GM12878 (cell line): ENCODE data around the gene LHX2. TPM values are rescaled to one million over a fixed set of nuclear protein-coding genes. Genes with fewer than 3 reads are reported as not detected.

Source experiments
- ASH2L ChIP-seq: fragments of 300-600, 200-600 bp; sonication (generic); IDR thresholded peaks from 2 replicates; pipeline ENCODE4 v1.6.1; 2017; ENCODE audit warnings: low read depth, mild to moderate bottlenecking, borderline replicate concordance
- ATF2 ChIP-seq: IDR thresholded peaks from 2 replicates; pipeline ENCODE4 v1.6.1; 2012; ENCODE audit warnings: low read length, inconsistent platforms
- ATF7 ChIP-seq: fragments of 450-650 bp; IDR thresholded peaks from 2 replicates; pipeline ENCODE4 v1.6.1; 2016; ENCODE audit warnings: low read depth, mild to moderate bottlenecking
- BCL3 ChIP-seq: IDR thresholded peaks from 2 replicates; pipeline ENCODE4 v1.6.1; 2011; ENCODE audit warnings: borderline replicate concordance, low read depth, mild to moderate bottlenecking, moderate library complexity, low read length; ENCODE audit not compliant: insufficient read depth, poor library complexity, severe bottlenecking
- BHLHE40 ChIP-seq, 2 experiments: fragments of 450-650 bp in 1 of 2; IDR thresholded peaks; 2 replicates each; pipeline ENCODE4 v1.6.1; 2011 to 2017; ENCODE audit warnings: low read depth in 2 of 2, borderline replicate concordance in 1 of 2, improper control_type of control experiment in 1 of 2, low read length in 1 of 2, mild to moderate bottlenecking in 1 of 2
- CHD4 ChIP-seq: fragments of 200-600 bp; sonication (generic); IDR thresholded peaks from 2 replicates; pipeline ENCODE4 v1.6.1; 2016; ENCODE audit warnings: mild to moderate bottlenecking
- CREB1 ChIP-seq: IDR thresholded peaks from 2 replicates; pipeline ENCODE4 v1.6.1; 2012; ENCODE audit warnings: low read depth, mild to moderate bottlenecking, inconsistent platforms
- DPF2 ChIP-seq: fragments of 450-650 bp; IDR thresholded peaks from 2 replicates; pipeline ENCODE4 v1.6.1; 2017; ENCODE audit warnings: mild to moderate bottlenecking
- EED ChIP-seq: sonication (generic); IDR thresholded peaks from 2 replicates; pipeline ENCODE4 v1.6.1; 2016; ENCODE audit warnings: antibody characterized with exemption, low read depth
- EP300 ChIP-seq, 2 experiments: fragments of 150-350 bp in 1 of 2; IDR thresholded peaks; 2 replicates each; pipeline ENCODE4 v1.6.1; 2011 to 2012; ENCODE audit warnings: low read depth in 2 of 2, low read length in 2 of 2, borderline replicate concordance in 1 of 2, improper control_type of control experiment in 1 of 2, inconsistent platforms in 1 of 2; ENCODE audit not compliant: control insufficient read depth in 1 of 2
- FOS ChIP-seq: IDR thresholded peaks from 3 replicates; pipeline ENCODE4 v1.6.1; 2011; ENCODE audit warnings: borderline replicate concordance; ENCODE audit not compliant: insufficient read length; ENCODE audit errors: extremely low read depth
- GATAD2B ChIP-seq: fragments of 450-650 bp; conservative IDR thresholded peaks from 2 replicates; pipeline ENCODE4 v1.6.1; 2017; ENCODE audit warnings: low read depth, mild to moderate bottlenecking, moderate library complexity
- HCFC1 ChIP-seq: fragments of 150-350 bp; IDR thresholded peaks from 2 replicates; pipeline ENCODE4 v1.6.1; 2014; ENCODE audit warnings: low read length
- IKZF1 ChIP-seq: fragments of 450-650 bp; conservative IDR thresholded peaks from 2 replicates; pipeline ENCODE4 v1.6.1; 2017; ENCODE audit warnings: antibody characterized with exemption, mild to moderate bottlenecking
- LARP7 ChIP-seq: fragments of 450-650 bp; IDR thresholded peaks from 2 replicates; pipeline ENCODE4 v1.6.1; 2017; ENCODE audit warnings: mild to moderate bottlenecking
- MTA2 ChIP-seq: fragments of 450-650 bp; IDR thresholded peaks from 2 replicates; pipeline ENCODE4 v1.6.1; 2016; ENCODE audit warnings: low read depth, mild to moderate bottlenecking, moderate library complexity
- MYB ChIP-seq: fragments of 150-350 bp; IDR thresholded peaks from 2 replicates; pipeline ENCODE4 v1.6.1; 2014; ENCODE audit warnings: mild to moderate bottlenecking, low read depth, low read length, borderline replicate concordance
- NBN ChIP-seq: fragments of 450-650 bp; IDR thresholded peaks from 2 replicates; pipeline ENCODE4 v1.6.1; 2016
- NFYA ChIP-seq: IDR thresholded peaks from 2 replicates; pipeline ENCODE4 v1.6.1; 2011; ENCODE audit warnings: low read depth, mild to moderate bottlenecking, low read length, improper control_type of control experiment, borderline replicate concordance
- NR2C2 ChIP-seq: IDR thresholded peaks from 2 replicates; pipeline ENCODE4 v1.6.1; 2011; ENCODE audit warnings: borderline replicate concordance, low read depth; ENCODE audit not compliant: control insufficient read depth, insufficient read length
- NRF1 ChIP-seq: conservative IDR thresholded peaks from 2 replicates; pipeline ENCODE4 v1.6.1; 2011; ENCODE audit warnings: mild to moderate bottlenecking, low read depth, low read length, improper control_type of control experiment
- RAD21 ChIP-seq: IDR thresholded peaks from 2 replicates; pipeline ENCODE4 v1.6.1; 2011; ENCODE audit warnings: mild to moderate bottlenecking, low read depth, low read length, moderate library complexity; ENCODE audit not compliant: insufficient read depth
- RBBP5 ChIP-seq: fragments of 200-600 bp; sonication (generic); conservative IDR thresholded peaks from 2 replicates; pipeline ENCODE4 v1.6.1; 2016
- RELB ChIP-seq: fragments of 450-650 bp; IDR thresholded peaks from 2 replicates; pipeline ENCODE4 v1.6.1; 2017; ENCODE audit warnings: low read depth, mild to moderate bottlenecking, moderate library complexity
- RUNX3 ChIP-seq: IDR thresholded peaks from 2 replicates; pipeline ENCODE4 v1.6.1; 2012; ENCODE audit warnings: low read length, inconsistent platforms
- SIN3A ChIP-seq: IDR thresholded peaks from 2 replicates; pipeline ENCODE4 v1.6.1; 2012; ENCODE audit warnings: low read depth, low read length, improper control_type of control experiment
- SPI1 ChIP-seq: IDR thresholded peaks from 2 replicates; pipeline ENCODE4 v1.6.1; 2011; ENCODE audit warnings: low read depth, mild to moderate bottlenecking, low read length, moderate library complexity, borderline replicate concordance; ENCODE audit not compliant: insufficient read depth
- SREBF1 ChIP-seq: IDR thresholded peaks from 2 replicates; pipeline ENCODE4 v1.6.1; 2012; ENCODE audit warnings: mild to moderate bottlenecking, low read length
- TCF12 ChIP-seq: IDR thresholded peaks from 2 replicates; pipeline ENCODE4 v1.6.1; 2011; ENCODE audit warnings: low read depth, mild to moderate bottlenecking, low read length
- polyA plus RNA-seq, 11 experiments: library from polyadenylated mRNA; depleted of rRNA in 4 of 11; unstranded in 6 of 11; stranded (reverse) in 5 of 11; fragments of >200 nt; fragmentation: Nextera tagmentation in 4 of 11; fragmentation: Illumina TruSeq in 1 of 11; extraction: Ambion mirVana in 4 of 11; extraction: Trizol in 1 of 11; gene quantifications; 1 replicate in 1 of 11; 2 replicates in 10 of 11; pipeline versions ENCODE4 v1.2.1 to v1.2.3, GENCODE V29; 2011 to 2016; ENCODE audit warnings: inconsistent platforms in 2 of 11, missing spikeins in 2 of 11, low read depth in 1 of 11
- total RNA-seq, 4 experiments: library from RNA; depleted of rRNA in 3 of 4; stranded (reverse); fragments of >200 nt in 3 of 4; fragmentation: Illumina TruSeq in 1 of 4; extraction: Trizol in 1 of 4; gene quantifications; 2 replicates each; pipeline versions ENCODE4 v1.2.1 to v1.2.3, GENCODE V29; 2013 to 2021

The LHX2 gene
- total and polyA plus RNA-seq, 10 of the 15 experiments (the other 5 are each of a cell fraction or from before 2014, with no cell fraction given) = 0.82 to 69.8 (median 5.3) TPM

GRCh38 chr9:123998970-123999621 is 12.5 kb upstream of the LHX2 start (continued):
- TF ChIP-seq BCL3 (no peak), FOS (no peak), ASH2L (no peak), CHD4 (no peak), RAD21 (no peak), GATAD2B (peak; percentile 63), NR2C2 (no peak), LARP7 (0 out of 2 replicates have a peak, but pooled peaks have one; percentile 10), BHLHE40 (IDR thresholded peaks at IDR 0.05; ENCODE audit: borderline replicate concordance in 1 of 2, low read depth in 2 of 2, low read length in 1 of 2) (peak in 1 of 2 experiments; percentile 40; a peak in 1 of 4 replicates), CREB1 (no peak), NRF1 (no peak), ATF2 (no peak), SREBF1 (no peak), NFYA (no peak), SIN3A (no peak), RBBP5 (no peak), SPI1 (peak; percentile 62; the same call in 1 of the 2 replicates), EP300 (IDR thresholded peaks at IDR 0.05; ENCODE audit: borderline replicate concordance in 1 of 2, control insufficient read depth in 1 of 2, low read depth in 2 of 2, low read length in 2 of 2) (no peak), EED (no peak), IKZF1 (no peak), RUNX3 (no peak; the same call in 1 of the 2 replicates), DPF2 (peak; percentile 12; the same call in 1 of the 2 replicates), HCFC1 (no peak), ATF7 (0 out of 2 replicates have a peak, but pooled peaks have one; percentile 18), MTA2 (no peak; the same call in 1 of the 2 replicates), NBN (peak; percentile 82), TCF12 (no peak), MYB (no peak), RELB (0 out of 2 replicates have a peak, but pooled peaks have one; percentile 37)
